Measurements from ENCODE around the gene TAS1R2. TPM values are rescaled to one million over a fixed set of nuclear protein-coding genes. Genes with fewer than 3 reads are reported as not detected.
"Not testable (repeated sequence)": the region's sequence is repeated elsewhere in the genome, so short reads cannot be mapped to it uniquely, and the experiment has no call there.

TAS1R2 gene
- total RNA-seq, 2 donors from 2014 or later = not detected

- no peak for ATAC-seq (ENCODE audit: insufficient number of reproducible peaks, low FRiP score, low read depth)
- no peaks in the 10 kb centered on the region for H3K27me3 ChIP-seq (replicated peaks; ENCODE audit: insufficient read depth)
- no peak for TF ChIP-seq CTCF (IDR thresholded peaks at IDR 0.05)
- H3K27ac ChIP-seq = no peak overlapping the region
- no peaks in the 10 kb centered on the region for H3K9me3 ChIP-seq
- peaks cover 7 to 16% of the 10 kb centered on the region in 2 donors for H3K4me1 ChIP-seq (ENCODE audit: control insufficient read depth in 1 of 2, low read depth in 2 of 2)
- no peak for DNase-seq (ENCODE audit: low spot score)
- H3K36me3 ChIP-seq = no peaks in the 10 kb centered on the region
- H3K4me3 ChIP-seq = no peak overlapping the region
These were observed 40.0 kb upstream of the TAS1R2 start for GRCh38 chr1:18899363-18900049.

- H3K4me3 ChIP-seq = no peak overlapping the region
- no peak for TF ChIP-seq CTCF (IDR thresholded peaks at IDR 0.05)
These were observed 39.1 kb upstream of the TAS1R2 start for GRCh38 chr1:18898567-18898966.

GRCh38 chr1:18895317-18895716 lies 35.9 kb upstream of the TAS1R2 start:
- no peak for TF ChIP-seq CTCF (IDR thresholded peaks at IDR 0.05)
- Histone ChIP-seq H3K27me3 (replicated peaks; ENCODE audit: insufficient read depth) (no peaks in the 10 kb centered on the region), H3K27ac (no peak overlapping the region), H3K9me3 (no peaks in the 10 kb centered on the region), H3K4me3 (no peak overlapping the region), H3K36me3 (no peaks in the 10 kb centered on the region), H3K4me1 (ENCODE audit: control insufficient read depth in 1 of 2, low read depth in 2 of 2) (peaks cover 5 to 18% of the 10 kb centered on the region in 2 donors)
- ATAC-seq (ENCODE audit: insufficient number of reproducible peaks, low FRiP score, low read depth) = no peak
- no peak for DNase-seq (ENCODE audit: low spot score)

More at GRCh38 chr1:18898567-18898966, 39.1 kb upstream of the TAS1R2 start:
- Histone ChIP-seq H3K27me3 (replicated peaks; ENCODE audit: insufficient read depth) (no peaks in the 10 kb centered on the region), H3K4me1 (ENCODE audit: control insufficient read depth in 1 of 2, low read depth in 2 of 2) (peaks cover 7 to 13% of the 10 kb centered on the region in 2 donors), H3K27ac (no peak overlapping the region), H3K9me3 (no peaks in the 10 kb centered on the region), H3K36me3 (no peaks in the 10 kb centered on the region)
- ATAC-seq (ENCODE audit: insufficient number of reproducible peaks, low FRiP score, low read depth) (no peak), DNase-seq (ENCODE audit: low spot score) (no peak)

- no peak for TF ChIP-seq CTCF (IDR thresholded peaks at IDR 0.05)
- Histone ChIP-seq H3K27ac (no peak overlapping the region), H3K27me3 (replicated peaks; ENCODE audit: insufficient read depth) (no peaks in the 10 kb centered on the region), H3K9me3 (no peaks in the 10 kb centered on the region), H3K4me3 (no peak overlapping the region), H3K36me3 (no peaks in the 10 kb centered on the region), H3K4me1 (ENCODE audit: control insufficient read depth in 1 of 2, low read depth in 2 of 2) (peaks cover 5 to 25% of the 10 kb centered on the region in 2 donors)
- no peak for DNase-seq (ENCODE audit: low spot score)
- no peak for ATAC-seq (ENCODE audit: insufficient number of reproducible peaks, low FRiP score, low read depth)
These were observed 33.7 kb upstream of the TAS1R2 start for GRCh38 chr1:18893120-18893519.

- H3K9me3 ChIP-seq; ATAC-seq (ENCODE audit: insufficient number of reproducible peaks, low FRiP score, low read depth); H3K4me3 ChIP-seq; DNase-seq (ENCODE audit: low spot score); H3K27me3 ChIP-seq (replicated peaks; ENCODE audit: insufficient read depth); H3K36me3 ChIP-seq: not testable (repeated sequence)
- Histone ChIP-seq H3K4me1 (ENCODE audit: control insufficient read depth in 1 of 2, low read depth in 2 of 2) (peaks cover 5 to 25% of the 10 kb centered on the region in 2 donors), H3K27ac (peak overlapping the region in 1 of 2 donors; percentile 66)
These were observed 32.4 kb upstream of the TAS1R2 start for GRCh38 chr1:18891858-18892257.

GRCh38 chr1:18891426-18891780 lies 31.9 kb upstream of the TAS1R2 start:
- H3K4me1 ChIP-seq (ENCODE audit: control insufficient read depth in 1 of 2, low read depth in 2 of 2) = peaks cover 5 to 25% of the 10 kb centered on the region in 2 donors
- no peaks in the 10 kb centered on the region for H3K36me3 ChIP-seq
- H3K9me3 ChIP-seq = no peaks in the 10 kb centered on the region
- ATAC-seq (ENCODE audit: insufficient number of reproducible peaks, low FRiP score, low read depth) = no peak
- no peak for DNase-seq (ENCODE audit: low spot score)
- H3K27ac ChIP-seq = peak overlapping the region; percentile 66 to 67
- no peak overlapping the region for H3K4me3 ChIP-seq
- TF ChIP-seq CTCF (IDR thresholded peaks at IDR 0.05) = no peak
- H3K27me3 ChIP-seq (replicated peaks; ENCODE audit: insufficient read depth) = no peaks in the 10 kb centered on the region

Data from thoracic aorta (tissue), 2 donors.